HG03469 (cell line): ENCODE results near the gene PRDM9.
"Not testable (repeated sequence)": the region's sequence is repeated elsewhere in the genome, so short reads cannot be mapped to it uniquely, and the experiment has no call there.

Experiments
- ATAC-seq: cut with Tn5 transposase; IDR thresholded peaks from one replicate; pipeline ENCODE4 v1.9.1; 2021; ENCODE audit warnings: mild to moderate bottlenecking, moderate library complexity, moderate number of reproducible peaks; ENCODE audit not compliant: unreplicated experiment

The PRDM9 gene

DNA sequence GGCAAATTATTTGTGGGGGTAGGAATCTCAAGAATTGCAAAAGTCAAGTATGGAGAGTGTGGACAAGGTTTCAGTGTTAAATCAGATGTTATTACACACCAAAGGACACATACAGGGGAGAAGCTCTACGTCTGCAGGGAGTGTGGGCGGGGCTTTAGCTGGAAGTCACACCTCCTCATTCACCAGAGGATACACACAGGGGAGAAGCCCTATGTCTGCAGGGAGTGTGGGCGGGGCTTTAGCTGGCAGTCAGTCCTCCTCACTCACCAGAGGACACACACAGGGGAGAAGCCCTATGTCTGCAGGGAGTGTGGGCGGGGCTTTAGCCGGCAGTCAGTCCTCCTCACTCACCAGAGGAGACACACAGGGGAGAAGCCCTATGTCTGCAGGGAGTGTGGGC is 19.2 kb downstream of the PRDM9 start:
- not testable (repeated sequence) for ATAC-seq

DNA sequence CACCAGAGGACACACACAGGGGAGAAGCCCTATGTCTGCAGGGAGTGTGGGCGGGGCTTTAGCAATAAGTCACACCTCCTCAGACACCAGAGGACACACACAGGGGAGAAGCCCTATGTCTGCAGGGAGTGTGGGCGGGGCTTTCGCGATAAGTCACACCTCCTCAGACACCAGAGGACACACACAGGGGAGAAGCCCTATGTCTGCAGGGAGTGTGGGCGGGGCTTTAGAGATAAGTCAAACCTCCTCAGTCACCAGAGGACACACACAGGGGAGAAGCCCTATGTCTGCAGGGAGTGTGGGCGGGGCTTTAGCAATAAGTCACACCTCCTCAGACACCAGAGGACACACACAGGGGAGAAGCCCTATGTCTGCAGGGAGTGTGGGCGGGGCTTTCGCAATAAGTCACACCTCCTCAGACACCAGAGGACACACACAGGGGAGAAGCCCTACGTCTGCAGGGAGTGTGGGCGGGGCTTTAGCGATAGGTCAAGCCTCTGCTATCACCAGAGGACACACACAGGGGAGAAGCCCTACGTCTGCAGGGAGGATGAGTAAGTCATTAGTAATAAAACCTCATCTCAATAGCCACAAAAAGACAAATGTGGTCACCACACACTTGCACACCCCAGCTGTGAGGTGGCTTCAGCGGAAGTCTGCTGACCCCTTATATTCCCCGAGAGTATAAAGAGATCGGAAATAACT is 20.0 kb downstream of the PRDM9 start:
- not testable (repeated sequence) for ATAC-seq

DNA sequence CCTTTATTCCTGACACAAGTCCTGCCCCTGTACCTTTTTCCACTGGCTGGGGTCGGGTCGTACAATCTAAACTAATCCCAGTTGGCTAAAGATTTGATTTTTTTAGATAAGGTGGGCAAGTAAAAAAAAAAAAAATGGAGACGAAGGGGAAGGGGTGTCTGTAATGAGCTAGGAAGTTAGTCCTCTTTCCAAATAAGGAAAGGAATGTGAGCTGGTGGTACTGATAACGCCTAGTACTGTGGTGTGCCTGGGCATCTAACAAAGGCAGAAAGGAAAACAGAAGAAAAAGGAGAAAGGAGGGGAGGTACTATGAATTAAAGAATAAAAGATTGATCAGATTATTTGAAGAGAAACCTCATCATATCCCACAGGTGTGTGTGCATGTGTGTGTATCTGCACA is 21.3 kb downstream of the PRDM9 start:
- ATAC-seq: no peak

DNA sequence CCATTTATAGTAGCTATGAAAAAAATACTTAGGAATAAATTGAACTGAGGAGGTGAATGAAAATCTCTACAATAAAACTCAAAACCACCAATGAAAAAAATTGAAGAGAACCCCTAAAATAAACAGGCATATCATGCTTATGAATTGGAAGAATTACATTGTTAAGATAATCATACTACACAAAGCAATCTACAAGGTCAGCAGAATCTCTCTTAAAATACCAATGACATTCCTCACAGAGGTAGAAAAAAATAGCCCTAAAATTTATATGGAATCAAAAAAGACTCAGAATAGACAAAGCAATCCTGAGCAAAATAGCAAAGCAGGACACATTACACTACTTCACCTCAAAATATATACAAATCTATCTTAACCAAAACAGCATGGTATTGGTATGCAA is 23.2 kb downstream of the PRDM9 start:
- ATAC-seq: no peak

DNA sequence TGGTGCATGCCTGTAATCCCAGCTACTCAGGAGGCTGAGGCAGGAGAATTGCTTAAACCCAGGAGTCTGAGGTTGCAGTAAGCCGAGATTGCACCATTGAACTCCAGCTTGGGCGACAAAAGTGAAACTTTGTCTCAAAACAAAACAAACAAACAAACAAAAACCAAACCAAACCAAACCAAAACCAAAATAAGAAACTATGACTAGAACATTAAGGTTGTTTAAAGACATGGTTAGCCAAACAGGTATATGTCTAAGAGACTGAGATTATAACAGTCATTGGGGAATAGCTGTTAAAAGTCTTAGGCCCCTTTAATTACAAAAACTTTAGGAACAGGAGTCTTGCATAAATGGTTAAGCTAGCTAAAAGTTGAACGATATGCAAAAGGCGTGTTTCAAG is 63.6 kb downstream of the PRDM9 start:
- ATAC-seq: no peak
